Peyer's patch (tissue), 4 donors: Measurements from ENCODE around the gene FOXP4.

Source experiments
- POLR2A ChIP-seq, 2 donors: fragments of 450-650 bp; IDR thresholded peaks; one replicate each; pipeline ENCODE4 v1.5.1; 2017; ENCODE audit warnings: antibody characterized with exemption in 2 of 2, mild to moderate bottlenecking in 2 of 2, moderate library complexity in 2 of 2
- TF ChIP-seq, protein P1 (sequence below), 6 experiments: fragments of 450-650 bp in 4 of 6; fragments of 200-600 bp in 2 of 6; sonication (generic) in 1 of 6; IDR thresholded peaks; one replicate each; pipeline ENCODE4 v1.5.1; 2017 to 2019; ENCODE audit warnings: antibody characterized with exemption in 6 of 6, mild to moderate bottlenecking in 3 of 6, moderate library complexity in 1 of 6

DNA sequence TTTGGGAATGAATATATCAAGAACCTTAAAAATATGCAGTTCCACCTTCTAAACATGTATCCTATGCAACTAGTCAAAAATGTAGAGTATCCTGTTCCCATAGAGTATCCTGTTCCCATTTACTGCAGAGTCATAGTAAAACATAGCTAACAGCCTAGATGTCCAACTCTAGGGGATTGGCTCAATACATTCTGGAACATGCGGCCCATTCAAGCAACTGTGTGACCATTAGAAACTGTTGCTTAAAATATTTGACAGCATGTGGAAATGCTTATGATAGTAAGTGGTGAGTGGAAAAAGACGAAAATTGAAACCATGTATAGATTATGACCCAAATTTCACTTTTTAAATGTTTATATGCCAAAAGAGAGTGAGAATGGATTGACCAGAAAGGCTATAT is 11.2 kb downstream of the FOXP4 start:
- no peak for TF ChIP-seq POLR2A (IDR thresholded peaks at IDR 0.05)
- TF ChIP-seq, protein P1, sequence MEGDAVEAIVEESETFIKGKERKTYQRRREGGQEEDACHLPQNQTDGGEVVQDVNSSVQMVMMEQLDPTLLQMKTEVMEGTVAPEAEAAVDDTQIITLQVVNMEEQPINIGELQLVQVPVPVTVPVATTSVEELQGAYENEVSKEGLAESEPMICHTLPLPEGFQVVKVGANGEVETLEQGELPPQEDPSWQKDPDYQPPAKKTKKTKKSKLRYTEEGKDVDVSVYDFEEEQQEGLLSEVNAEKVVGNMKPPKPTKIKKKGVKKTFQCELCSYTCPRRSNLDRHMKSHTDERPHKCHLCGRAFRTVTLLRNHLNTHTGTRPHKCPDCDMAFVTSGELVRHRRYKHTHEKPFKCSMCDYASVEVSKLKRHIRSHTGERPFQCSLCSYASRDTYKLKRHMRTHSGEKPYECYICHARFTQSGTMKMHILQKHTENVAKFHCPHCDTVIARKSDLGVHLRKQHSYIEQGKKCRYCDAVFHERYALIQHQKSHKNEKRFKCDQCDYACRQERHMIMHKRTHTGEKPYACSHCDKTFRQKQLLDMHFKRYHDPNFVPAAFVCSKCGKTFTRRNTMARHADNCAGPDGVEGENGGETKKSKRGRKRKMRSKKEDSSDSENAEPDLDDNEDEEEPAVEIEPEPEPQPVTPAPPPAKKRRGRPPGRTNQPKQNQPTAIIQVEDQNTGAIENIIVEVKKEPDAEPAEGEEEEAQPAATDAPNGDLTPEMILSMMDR (IDR thresholded peaks at IDR 0.05) = no peak
